Upper lobe of left lung (tissue), 4 donors: Measurements from ENCODE around the gene RSF1.

Experiments
- EP300 ChIP-seq, 4 donors: sonication (generic); formaldehyde crosslinking; IDR thresholded peaks; one replicate each; pipeline ENCODE4 v1.5.1; 2017; ENCODE audit warnings: antibody characterized with exemption in 4 of 4, control low read depth in 2 of 4
- POLR2A ChIP-seq, 4 donors: fragments of 450-650 bp; IDR thresholded peaks; one replicate each; pipeline ENCODE4 v1.5.1; 2016 to 2017; ENCODE audit warnings: antibody characterized with exemption in 4 of 4, mild to moderate bottlenecking in 2 of 4
- POLR2AphosphoS5 ChIP-seq, 2 donors: sonication (generic); formaldehyde crosslinking; IDR thresholded peaks; one replicate each; pipeline ENCODE4 v1.5.1; 2017; ENCODE audit warnings: antibody characterized with exemption in 2 of 2
- TF ChIP-seq, protein P1 (sequence below), 6 experiments: fragments of 450-650 bp in 4 of 6; fragments of 200-600 bp in 2 of 6; sonication (generic) in 2 of 6; IDR thresholded peaks; one replicate each; pipeline ENCODE4 v1.5.1; 2016 to 2019; ENCODE audit warnings: antibody characterized with exemption in 6 of 6

DNA sequence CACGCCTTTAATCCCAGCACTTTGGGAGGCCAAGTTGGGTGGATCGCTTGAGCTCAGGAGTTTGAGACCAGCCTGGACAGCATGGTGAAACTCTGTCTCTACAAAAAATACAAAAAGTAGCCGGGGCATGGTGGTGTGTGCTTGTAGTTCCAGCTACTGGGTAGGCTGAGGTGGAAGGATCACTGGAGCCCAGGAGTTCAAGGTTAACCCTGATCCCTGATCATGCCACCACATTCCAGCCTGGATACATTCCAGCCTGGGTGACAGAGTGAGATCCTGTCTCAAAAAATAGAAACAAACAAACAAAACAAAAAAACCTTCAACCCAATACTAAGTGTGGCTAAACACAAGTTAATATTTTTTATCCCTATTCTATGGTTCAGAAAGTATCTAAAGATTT, 116.5 kb downstream of the RSF1 start:
- no peak for TF ChIP-seq EP300 (IDR thresholded peaks at IDR 0.05)
- TF ChIP-seq POLR2AphosphoS5 (IDR thresholded peaks at IDR 0.05): no peak
- TF ChIP-seq, protein P1, sequence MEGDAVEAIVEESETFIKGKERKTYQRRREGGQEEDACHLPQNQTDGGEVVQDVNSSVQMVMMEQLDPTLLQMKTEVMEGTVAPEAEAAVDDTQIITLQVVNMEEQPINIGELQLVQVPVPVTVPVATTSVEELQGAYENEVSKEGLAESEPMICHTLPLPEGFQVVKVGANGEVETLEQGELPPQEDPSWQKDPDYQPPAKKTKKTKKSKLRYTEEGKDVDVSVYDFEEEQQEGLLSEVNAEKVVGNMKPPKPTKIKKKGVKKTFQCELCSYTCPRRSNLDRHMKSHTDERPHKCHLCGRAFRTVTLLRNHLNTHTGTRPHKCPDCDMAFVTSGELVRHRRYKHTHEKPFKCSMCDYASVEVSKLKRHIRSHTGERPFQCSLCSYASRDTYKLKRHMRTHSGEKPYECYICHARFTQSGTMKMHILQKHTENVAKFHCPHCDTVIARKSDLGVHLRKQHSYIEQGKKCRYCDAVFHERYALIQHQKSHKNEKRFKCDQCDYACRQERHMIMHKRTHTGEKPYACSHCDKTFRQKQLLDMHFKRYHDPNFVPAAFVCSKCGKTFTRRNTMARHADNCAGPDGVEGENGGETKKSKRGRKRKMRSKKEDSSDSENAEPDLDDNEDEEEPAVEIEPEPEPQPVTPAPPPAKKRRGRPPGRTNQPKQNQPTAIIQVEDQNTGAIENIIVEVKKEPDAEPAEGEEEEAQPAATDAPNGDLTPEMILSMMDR (IDR thresholded peaks at IDR 0.05): no peak
- TF ChIP-seq POLR2A (IDR thresholded peaks at IDR 0.05): no peak
